ENCODE measurements around the gene SIT1. TPM values are rescaled to one million over a fixed set of nuclear protein-coding genes. Genes with fewer than 3 reads are reported as not detected.
"Not testable (repeated sequence)": the region's sequence is repeated elsewhere in the genome, so short reads cannot be mapped to it uniquely, and the experiment has no call there.

Gene SIT1
- total RNA-seq, 1 donor from 2014 or later = not detected

GRCh38 chr9:35615981-35616680, 34.6 kb downstream of the SIT1 start:
- Histone ChIP-seq H3K27me3 (ENCODE audit: insufficient read depth, low read length) (peaks cover 34% of the 10 kb centered on the region), H3K4me3 (ENCODE audit: insufficient read depth, low read depth, low read length) (no peak overlapping the region), H3K79me2 (ENCODE audit: insufficient read depth, low read length) (no peaks in the 10 kb centered on the region), H3K36me3 (ENCODE audit: insufficient read depth, low read length) (no peaks in the 10 kb centered on the region), H4K20me1 (ENCODE audit: insufficient read depth, low read length) (no peaks in the 10 kb centered on the region), H2AFZ (ENCODE audit: low read depth, low read length) (peak overlapping the region; percentile 74), H3K27ac (ENCODE audit: low read depth, low read length) (no peak overlapping the region), H3K9me3 (ENCODE audit: insufficient read depth, low read depth, low read length) (no peaks in the 10 kb centered on the region), H3K4me1 (ENCODE audit: insufficient read depth, low read length) (peaks cover 8% of the 10 kb centered on the region), H3K4me2 (ENCODE audit: low read length) (peak overlapping the region; percentile 82), H3K9ac (ENCODE audit: low read length) (no peak overlapping the region)
- Mint-ChIP-seq H3K9me3 (ENCODE audit: unreplicated experiment) (peaks cover 6% of the 10 kb centered on the region), H3K4me3 (ENCODE audit: unreplicated experiment) (peak overlapping the region; percentile 60), H3K4me1 (ENCODE audit: low read depth, unreplicated experiment) (peaks cover 4% of the 10 kb centered on the region), H3K27ac (ENCODE audit: unreplicated experiment) (peak overlapping the region; percentile 48), H3K36me3 (ENCODE audit: low read depth, unreplicated experiment) (peaks cover 6% of the 10 kb centered on the region), H3K27me3 (ENCODE audit: low read depth, unreplicated experiment) (peaks cover 68% of the 10 kb centered on the region)
- no peak for FAIRE-seq
- no peak for DNase-seq (ENCODE audit: low read depth)
- TF ChIP-seq CTCF (IDR thresholded peaks at IDR 0.05; ENCODE audit: insufficient read depth, low read depth, low read length) = no peak
- no peak for TF ChIP-seq EZH2 (IDR thresholded peaks at IDR 0.05; ENCODE audit: insufficient read depth, low read length)

GRCh38 chr9:35612843-35613242, 37.9 kb downstream of the SIT1 start:
- H3K9ac ChIP-seq (ENCODE audit: low read length) = no peak overlapping the region
- no peak overlapping the region for H3K4me3 ChIP-seq (ENCODE audit: insufficient read depth, low read depth, low read length)
- H3K4me1 ChIP-seq (ENCODE audit: insufficient read depth, low read length) = peaks cover 8% of the 10 kb centered on the region
- H3K27ac ChIP-seq (ENCODE audit: low read depth, low read length) = no peak overlapping the region
- H3K9me3 ChIP-seq (ENCODE audit: insufficient read depth, low read depth, low read length) = no peaks in the 10 kb centered on the region
- H3K27me3 ChIP-seq (ENCODE audit: insufficient read depth, low read length) = peaks cover 34% of the 10 kb centered on the region
- no peaks in the 10 kb centered on the region for H3K79me2 ChIP-seq (ENCODE audit: insufficient read depth, low read length)
- no peak overlapping the region for H2AFZ ChIP-seq (ENCODE audit: low read depth, low read length)
- H3K4me1 Mint-ChIP-seq (ENCODE audit: low read depth, unreplicated experiment) = peaks cover under 1% of the 10 kb centered on the region
- no peak overlapping the region for H3K4me2 ChIP-seq (ENCODE audit: low read length)
- H3K9me3 Mint-ChIP-seq (ENCODE audit: unreplicated experiment) = peaks cover 6% of the 10 kb centered on the region
- peaks cover 18% of the 10 kb centered on the region for H3K36me3 Mint-ChIP-seq (ENCODE audit: low read depth, unreplicated experiment)
- no peak overlapping the region for H3K27ac Mint-ChIP-seq (ENCODE audit: unreplicated experiment)
- no peaks in the 10 kb centered on the region for H4K20me1 ChIP-seq (ENCODE audit: insufficient read depth, low read length)
- H3K27me3 Mint-ChIP-seq (ENCODE audit: low read depth, unreplicated experiment) = peaks cover 51% of the 10 kb centered on the region
- FAIRE-seq = no peak
- H3K36me3 ChIP-seq (ENCODE audit: insufficient read depth, low read length) = no peaks in the 10 kb centered on the region
- no peak overlapping the region for H3K4me3 Mint-ChIP-seq (ENCODE audit: unreplicated experiment)
- no peak for TF ChIP-seq EZH2 (IDR thresholded peaks at IDR 0.05; ENCODE audit: insufficient read depth, low read length)
- TF ChIP-seq CTCF (IDR thresholded peaks at IDR 0.05; ENCODE audit: insufficient read depth, low read depth, low read length) = no peak
- DNase-seq (ENCODE audit: low read depth) = no peak

GRCh38 chr9:35612066-35612465, 38.7 kb downstream of the SIT1 start:
- not testable (repeated sequence) for H3K4me2 ChIP-seq (ENCODE audit: low read length); H2AFZ ChIP-seq (ENCODE audit: low read depth, low read length); H3K9me3 ChIP-seq (ENCODE audit: insufficient read depth, low read depth, low read length); H3K27ac Mint-ChIP-seq (ENCODE audit: unreplicated experiment); DNase-seq (ENCODE audit: low read depth); H3K27ac ChIP-seq (ENCODE audit: low read depth, low read length); H3K9ac ChIP-seq (ENCODE audit: low read length); H4K20me1 ChIP-seq (ENCODE audit: insufficient read depth, low read length); H3K4me1 Mint-ChIP-seq (ENCODE audit: low read depth, unreplicated experiment); FAIRE-seq; H3K36me3 ChIP-seq (ENCODE audit: insufficient read depth, low read length); H3K4me3 ChIP-seq (ENCODE audit: insufficient read depth, low read depth, low read length); H3K9me3 Mint-ChIP-seq (ENCODE audit: unreplicated experiment); H3K79me2 ChIP-seq (ENCODE audit: insufficient read depth, low read length); H3K4me1 ChIP-seq (ENCODE audit: insufficient read depth, low read length)
- H3K27me3 ChIP-seq (ENCODE audit: insufficient read depth, low read length) = peaks cover 28% of the 10 kb centered on the region
- peak overlapping the region; percentile 27 for H3K4me3 Mint-ChIP-seq (ENCODE audit: unreplicated experiment)
- peaks cover 43% of the 10 kb centered on the region for H3K27me3 Mint-ChIP-seq (ENCODE audit: low read depth, unreplicated experiment)
- peaks cover 21% of the 10 kb centered on the region for H3K36me3 Mint-ChIP-seq (ENCODE audit: low read depth, unreplicated experiment)

All from astrocyte (in vitro differentiated cells and primary cell).